IPS DF 6.9 (cell line): ENCODE results near the gene ITPK1.

Experiments used
- DNase-seq: peaks from one replicate; pipeline ENCODE4 v3.0.0-alpha.2; 2013; ENCODE audit warnings: low read depth, low spot score
- H3K27ac ChIP-seq: one replicate; pipeline ENCODE4 v1.5.1; 2013; ENCODE audit warnings: low read length, control low read depth
- H3K27me3 ChIP-seq: 2 replicates; pipeline ENCODE4 v1.6.1; 2013; ENCODE audit warnings: mild to moderate bottlenecking, low read length; ENCODE audit not compliant: control insufficient read depth, insufficient read depth
- H3K36me3 ChIP-seq: 2 replicates; pipeline ENCODE4 v1.6.1; 2013; ENCODE audit warnings: low read length; ENCODE audit not compliant: control insufficient read depth, insufficient read depth
- H3K4me1 ChIP-seq: 2 replicates; pipeline ENCODE4 v1.6.1; 2013; ENCODE audit warnings: low read length; ENCODE audit not compliant: control insufficient read depth, insufficient read depth
- H3K4me3 ChIP-seq: 2 replicates; pipeline ENCODE4 v1.5.1; 2013; ENCODE audit warnings: mild to moderate bottlenecking, low read length
- H3K9me3 ChIP-seq: 2 replicates; pipeline ENCODE4 v1.6.1; 2013; ENCODE audit warnings: low read length, inconsistent platforms; ENCODE audit not compliant: control insufficient read depth, insufficient read depth
- WGBS: extraction: QIAGEN DNeasy Blood & Tissue Kit; methylation state at CpG from one replicate; pipeline ENCODE4 v1.1.7; 2013; ENCODE audit warnings: mixed read lengths, missing lambda C conversion rate; ENCODE audit not compliant: insufficient read length, insufficient coverage; 5-methylcytosine and 5-hydroxymethylcytosine counted together

The ITPK1 gene

DNA sequence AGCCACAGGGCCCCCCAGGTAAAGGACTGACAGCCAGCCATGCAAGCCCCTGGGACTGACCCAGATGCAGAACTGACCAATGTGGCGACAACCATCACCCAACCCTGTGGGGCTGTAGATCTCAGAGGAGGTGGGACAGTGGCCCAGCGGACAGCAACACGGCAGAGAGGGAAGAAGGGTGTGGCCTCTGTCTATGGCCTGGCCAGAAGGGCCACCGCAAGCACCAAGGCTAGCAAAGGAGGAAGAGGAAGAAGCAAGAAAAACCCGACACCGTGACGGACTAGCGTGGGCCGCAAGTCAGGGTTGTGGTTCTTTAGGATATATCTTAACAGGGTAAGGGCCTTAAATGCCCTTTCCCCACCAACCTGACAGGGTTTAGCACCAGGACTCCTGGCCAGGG, 71.2 kb downstream of the ITPK1 start:
- Histone ChIP-seq H3K9me3 (no peaks in the 10 kb centered on the region), H3K27me3 (no peaks in the 10 kb centered on the region), H3K4me3 (no peak overlapping the region), H3K27ac (no peak overlapping the region), H3K4me1 (peaks cover 28% of the 10 kb centered on the region), H3K36me3 (no peaks in the 10 kb centered on the region; the same call in 1 of the 2 replicates)
- DNase-seq: no peak
- no CpG with 5 or more reads among the region's 9 CpGs for WGBS

DNA sequence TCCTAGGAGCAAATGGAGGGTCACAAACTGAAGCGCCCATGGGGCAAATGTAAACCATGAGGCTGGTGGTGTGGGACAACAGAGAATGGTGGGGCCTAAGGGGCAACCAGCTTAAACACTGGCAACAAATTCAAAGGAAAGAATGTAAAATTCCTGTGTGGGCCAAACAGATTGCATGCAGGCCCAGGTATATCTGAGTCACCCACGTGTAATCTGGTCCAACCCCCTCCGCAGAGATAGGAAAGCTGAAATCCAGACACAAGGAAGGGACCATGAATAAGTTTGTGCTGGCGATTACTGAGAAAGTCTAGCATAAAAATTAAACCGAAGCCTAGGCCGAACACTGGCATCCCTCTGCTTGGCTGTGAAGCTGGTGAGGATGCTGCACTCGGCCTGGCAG, 71.6 kb downstream of the ITPK1 start:
- H3K4me1 ChIP-seq: peaks cover 28% of the 10 kb centered on the region
- H3K9me3 ChIP-seq: no peaks in the 10 kb centered on the region
- no peak overlapping the region for H3K4me3 ChIP-seq
- no peak overlapping the region for H3K27ac ChIP-seq
- DNase-seq: no peak
- no CpG with 5 or more reads among the region's 7 CpGs for WGBS
- H3K36me3 ChIP-seq: no peaks in the 10 kb centered on the region; the same call in 1 of the 2 replicates
- no peaks in the 10 kb centered on the region for H3K27me3 ChIP-seq

DNA sequence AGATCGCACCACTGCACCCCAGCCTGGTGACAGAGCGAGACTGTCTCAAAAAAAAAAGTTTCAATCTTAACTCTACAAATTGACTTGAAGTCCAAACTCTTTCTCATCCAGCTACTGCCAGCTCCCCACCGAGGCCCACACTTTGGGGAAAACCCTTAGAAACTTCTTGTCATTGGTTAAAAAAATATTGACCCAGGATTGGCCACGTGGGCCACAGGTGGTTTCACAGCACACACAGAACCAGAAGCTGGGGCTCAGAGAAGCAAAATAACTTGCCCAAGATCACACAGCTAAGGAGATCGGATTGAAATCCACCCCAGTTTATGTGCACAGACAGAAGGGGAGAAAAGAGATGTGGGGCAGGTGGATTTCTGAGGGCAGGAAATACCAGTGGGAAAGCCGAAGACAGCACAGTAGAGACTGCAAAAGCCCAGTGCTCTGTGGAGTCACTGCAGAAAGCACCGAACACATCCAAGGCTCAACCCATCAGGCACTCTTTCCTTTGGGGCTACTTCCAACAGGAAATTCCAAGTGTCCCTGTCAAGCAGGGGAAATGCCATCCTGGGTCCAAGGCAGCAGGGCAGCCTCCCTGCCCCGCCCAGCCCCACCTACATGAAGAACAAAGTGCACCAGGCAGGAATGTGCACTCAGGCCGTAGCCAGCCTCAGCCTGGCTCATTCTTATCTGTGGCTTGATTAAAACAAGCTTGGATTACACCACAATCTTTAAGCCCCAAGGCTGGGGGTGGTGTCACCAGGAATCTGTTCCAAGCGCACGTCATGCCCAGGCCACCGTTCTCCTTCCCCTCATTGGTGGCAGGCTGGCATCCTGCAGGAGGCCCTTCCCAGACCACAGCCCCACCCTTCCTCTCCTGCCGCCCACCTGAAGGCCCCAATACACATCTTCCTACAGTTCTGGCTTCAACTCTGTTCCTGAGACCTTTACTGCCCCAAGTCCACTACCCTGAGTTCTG, 72.5 kb downstream of the ITPK1 start:
- H3K4me3 ChIP-seq: no peak overlapping the region
- H3K9me3 ChIP-seq: no peaks in the 10 kb centered on the region
- no peaks in the 10 kb centered on the region for H3K27me3 ChIP-seq
- H3K27ac ChIP-seq: no peak overlapping the region
- no peaks in the 10 kb centered on the region; the same call in 1 of the 2 replicates for H3K36me3 ChIP-seq
- H3K4me1 ChIP-seq: peaks cover 28% of the 10 kb centered on the region
- DNase-seq: no peak
- no CpG with 5 or more reads among the region's 13 CpGs for WGBS

DNA sequence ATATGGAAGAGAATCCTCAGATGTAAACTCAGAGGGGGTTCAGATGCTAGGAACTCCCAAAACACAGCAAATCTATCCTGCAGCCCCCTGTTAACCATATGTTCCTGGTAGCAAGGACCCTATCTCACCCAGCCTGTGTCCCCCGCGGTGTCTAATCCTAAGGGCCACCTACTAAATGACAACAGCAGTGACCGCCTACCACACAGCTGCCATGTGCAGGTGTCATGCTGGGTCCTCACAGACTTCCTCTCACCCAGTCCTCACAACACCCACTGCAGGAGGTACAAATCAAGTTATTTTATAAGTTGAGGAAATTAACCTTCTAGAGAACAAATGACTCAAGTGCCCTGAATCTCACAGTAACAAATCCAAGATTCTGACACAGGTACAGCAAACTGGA, 73.9 kb downstream of the ITPK1 start:
- WGBS: no CpG with 5 or more reads among the region's 3 CpGs
- H3K4me1 ChIP-seq: peaks cover 29% of the 10 kb centered on the region

DNA sequence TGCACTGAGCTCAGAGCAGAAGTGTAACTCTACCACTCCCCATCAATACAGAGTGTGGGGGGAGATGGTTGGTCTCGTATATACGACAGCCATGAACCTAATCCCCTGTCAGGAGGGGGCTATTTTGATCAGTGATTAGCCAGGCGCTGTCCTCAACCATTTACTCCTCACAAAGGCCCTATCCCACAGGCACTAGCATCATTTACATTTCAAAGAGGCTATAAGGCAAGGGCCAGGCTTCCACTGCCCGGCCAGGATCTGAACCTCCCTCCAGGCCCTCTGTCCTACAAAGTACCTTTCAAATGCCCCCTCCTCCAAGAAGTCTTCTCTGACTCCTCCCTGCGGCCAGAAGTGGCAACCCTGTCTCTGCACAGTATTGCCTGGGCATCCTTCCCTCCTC, 74.7 kb downstream of the ITPK1 start:
- WGBS: no CpG with 5 or more reads among the region's 5 CpGs
- H3K4me3 ChIP-seq: no peak overlapping the region
- no peaks in the 10 kb centered on the region for H3K9me3 ChIP-seq
- no peaks in the 10 kb centered on the region; the same call in 1 of the 2 replicates for H3K36me3 ChIP-seq
- no peaks in the 10 kb centered on the region for H3K27me3 ChIP-seq
- no peak overlapping the region for H3K27ac ChIP-seq
- DNase-seq: no peak
- H3K4me1 ChIP-seq: peaks cover 28% of the 10 kb centered on the region

More for the DNA sequence above, 73.9 kb downstream of the ITPK1 start:
- H3K27ac ChIP-seq: no peak overlapping the region
- H3K36me3 ChIP-seq: no peaks in the 10 kb centered on the region; the same call in 1 of the 2 replicates
- no peaks in the 10 kb centered on the region for H3K27me3 ChIP-seq
- H3K9me3 ChIP-seq: no peaks in the 10 kb centered on the region
- DNase-seq: no peak
- no peak overlapping the region for H3K4me3 ChIP-seq

DNA sequence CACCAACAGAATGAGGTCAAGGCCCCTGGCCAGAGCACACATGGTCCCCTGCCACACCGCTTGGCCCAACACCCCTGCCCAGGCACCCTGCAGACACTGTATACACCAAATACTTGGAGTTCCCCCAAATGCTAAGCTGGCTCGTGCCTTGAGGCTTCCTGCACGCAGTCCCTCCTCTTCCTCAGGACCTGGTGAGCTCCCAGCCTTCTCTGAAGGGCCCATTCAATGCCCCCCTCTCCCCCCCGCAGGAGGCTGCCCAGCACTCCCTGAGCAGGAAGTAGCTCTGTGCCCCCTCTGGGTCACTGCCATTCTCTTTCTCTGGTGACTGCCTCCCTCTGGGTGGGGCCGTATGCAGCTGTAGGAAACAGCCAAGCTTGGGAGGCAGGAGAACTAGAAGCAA, 75.3 kb downstream of the ITPK1 start:
- Histone ChIP-seq H3K4me1 (peaks cover 25% of the 10 kb centered on the region), H3K27ac (no peak overlapping the region), H3K36me3 (no peaks in the 10 kb centered on the region; the same call in 1 of the 2 replicates), H3K4me3 (no peak overlapping the region), H3K27me3 (no peaks in the 10 kb centered on the region), H3K9me3 (no peaks in the 10 kb centered on the region)
- WGBS: no CpG with 5 or more reads among the region's 5 CpGs
- DNase-seq: no peak

DNA sequence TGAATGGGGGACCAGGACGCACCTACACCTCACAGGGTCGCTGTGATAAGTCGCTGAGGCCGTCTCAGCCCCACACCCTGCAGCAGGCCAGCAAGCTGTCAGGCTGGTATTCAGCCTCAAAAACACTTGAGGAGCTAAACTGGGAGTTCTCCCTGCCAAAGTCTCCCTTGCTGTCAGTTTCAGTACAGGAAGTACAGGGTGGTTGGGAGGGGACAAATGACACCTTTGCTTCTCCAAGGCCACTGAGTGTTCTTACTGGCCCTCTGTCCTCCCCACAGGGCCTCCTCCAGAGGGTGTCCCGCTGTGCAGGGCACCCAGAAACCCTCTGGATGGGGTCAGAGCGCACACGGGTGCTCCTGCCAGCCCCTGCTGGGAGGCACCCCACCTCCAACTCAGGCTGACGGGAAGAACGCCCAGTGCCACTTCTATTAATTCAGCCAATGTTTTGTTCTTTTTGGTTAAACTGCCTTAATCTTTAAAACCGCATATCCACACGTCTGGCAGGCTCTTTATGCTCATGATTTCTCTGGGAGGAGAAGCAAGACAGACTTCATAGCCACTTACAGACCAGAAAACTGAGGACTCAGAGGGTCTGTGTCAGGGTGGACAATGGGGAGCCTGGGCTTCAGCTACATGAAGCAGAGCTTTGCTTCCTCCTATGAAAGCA, 75.9 kb downstream of the ITPK1 start:
- Histone ChIP-seq H3K4me3 (no peak overlapping the region), H3K27ac (no peak overlapping the region), H3K27me3 (no peaks in the 10 kb centered on the region), H3K36me3 (no peaks in the 10 kb centered on the region; the same call in 1 of the 2 replicates), H3K4me1 (peaks cover 24% of the 10 kb centered on the region), H3K9me3 (no peaks in the 10 kb centered on the region)
- no CpG with 5 or more reads among the region's 11 CpGs for WGBS
- DNase-seq: no peak

DNA sequence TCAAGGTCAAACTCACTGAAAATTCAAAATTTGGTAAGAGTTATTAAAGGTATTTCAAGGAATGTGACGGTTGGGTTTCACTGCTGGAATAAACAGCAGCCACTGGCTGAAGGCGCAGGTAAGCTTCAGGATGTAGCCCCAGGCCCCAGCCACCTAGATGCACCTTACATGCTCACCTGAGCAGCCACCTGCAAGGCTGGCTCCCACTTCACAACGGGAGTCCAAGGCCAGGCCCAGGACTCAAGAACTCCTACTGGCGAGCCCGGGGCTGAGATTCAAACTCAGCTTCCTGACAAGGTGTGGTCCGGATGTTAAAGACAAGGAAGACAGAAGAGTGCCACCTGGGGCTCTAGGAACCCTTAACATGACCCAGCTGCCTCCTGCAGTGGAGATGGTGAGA, 78.4 kb downstream of the ITPK1 start:
- Histone ChIP-seq H3K27ac (no peak overlapping the region), H3K27me3 (no peaks in the 10 kb centered on the region), H3K9me3 (no peaks in the 10 kb centered on the region), H3K4me1 (peaks cover 29% of the 10 kb centered on the region), H3K36me3 (no peaks in the 10 kb centered on the region; the same call in 1 of the 2 replicates), H3K4me3 (no peak overlapping the region)
- no CpG with 5 or more reads among the region's 6 CpGs for WGBS
- DNase-seq: no peak

DNA sequence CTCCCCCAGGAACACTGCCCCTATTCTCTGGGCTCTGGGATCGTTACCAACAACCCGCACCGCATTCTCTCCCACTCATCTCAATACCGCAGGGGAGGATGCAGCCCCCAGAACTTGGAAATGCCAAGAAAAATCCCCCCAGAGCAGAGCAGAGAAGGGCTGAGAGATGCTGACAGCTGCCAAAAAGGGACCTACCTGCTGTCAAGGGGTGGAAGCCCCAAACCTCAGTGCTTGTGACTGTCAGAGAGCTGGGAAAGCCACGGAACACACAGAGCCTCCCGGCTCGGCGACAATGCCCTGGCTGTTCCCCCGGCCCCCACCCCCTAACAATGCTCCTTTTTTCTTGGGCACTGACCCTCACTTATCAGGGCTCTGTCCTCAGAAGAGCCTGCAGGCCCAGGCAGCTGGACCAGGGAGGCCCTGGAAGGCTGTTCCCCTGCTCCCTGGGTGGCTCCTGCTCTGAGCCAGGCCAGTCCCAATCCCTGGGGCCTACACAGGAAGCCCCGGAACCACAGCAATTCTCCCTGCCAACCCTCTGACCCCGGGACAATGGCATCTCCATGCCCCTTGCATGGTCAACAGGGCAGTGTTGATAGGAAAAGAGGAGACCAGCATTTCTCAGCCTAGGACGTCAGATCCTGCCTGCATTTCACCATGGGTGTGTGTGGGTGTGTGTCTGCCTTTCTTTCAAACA, 78.9 kb downstream of the ITPK1 start:
- no peak for DNase-seq
- no peak overlapping the region for H3K27ac ChIP-seq
- no peaks in the 10 kb centered on the region for H3K27me3 ChIP-seq
- no peaks in the 10 kb centered on the region; the same call in 1 of the 2 replicates for H3K36me3 ChIP-seq
- peaks cover 28% of the 10 kb centered on the region for H3K4me1 ChIP-seq
- no peak overlapping the region for H3K4me3 ChIP-seq
- H3K9me3 ChIP-seq: no peaks in the 10 kb centered on the region
- WGBS: no CpG with 5 or more reads among the region's 12 CpGs
